H9 (cell line): ENCODE measurements around the gene NKD1. TPM values are rescaled to one million over a fixed set of nuclear protein-coding genes. Genes with fewer than 3 reads are reported as not detected.

Experiments
- DNase-seq: peaks from one replicate; pipeline ENCODE4 v3.0.0-alpha.2; 2017
- H2AFZ ChIP-seq: one replicate; pipeline ENCODE4 v1.6.1; 2013; ENCODE audit warnings: mild to moderate bottlenecking, low read length, control low read depth, moderate library complexity
- H2AK5ac ChIP-seq: 2 replicates; pipeline ENCODE4 v1.6.1; 2013; ENCODE audit warnings: low read length, control low read depth, mixed read lengths; ENCODE audit not compliant: insufficient read length
- H2BK120ac ChIP-seq: one replicate; pipeline ENCODE4 v1.6.1; 2013; ENCODE audit warnings: low read depth, mild to moderate bottlenecking, low read length, control low read depth, inconsistent platforms; ENCODE audit not compliant: poor library complexity, severe bottlenecking
- H2BK12ac ChIP-seq: 2 replicates; pipeline ENCODE4 v1.6.1; 2013; ENCODE audit warnings: low read length, control low read depth, mixed read lengths, low read depth; ENCODE audit not compliant: insufficient read length
- H2BK15ac ChIP-seq: 2 replicates; pipeline ENCODE4 v1.6.1; 2013; ENCODE audit warnings: low read depth, low read length, control low read depth
- H2BK20ac ChIP-seq: one replicate; pipeline ENCODE4 v1.6.1; 2013; ENCODE audit warnings: low read depth, mild to moderate bottlenecking, low read length, control low read depth, inconsistent platforms; ENCODE audit not compliant: poor library complexity, severe bottlenecking
- H2BK5ac ChIP-seq: 2 replicates; pipeline ENCODE4 v1.6.1; 2013; ENCODE audit warnings: low read length, control low read depth, mixed read lengths; ENCODE audit not compliant: insufficient read length
- H3K14ac ChIP-seq: 2 replicates; pipeline ENCODE4 v1.6.1; 2013; ENCODE audit warnings: low read length, control low read depth; ENCODE audit not compliant: insufficient read depth
- H3K18ac ChIP-seq: 2 replicates; pipeline ENCODE4 v1.6.1; 2013; ENCODE audit warnings: low read depth, mild to moderate bottlenecking, mixed read lengths, low read length, control low read depth; ENCODE audit not compliant: insufficient read length
- H3K23ac ChIP-seq: 2 replicates; pipeline ENCODE4 v1.6.1; 2013; ENCODE audit warnings: low read length, control low read depth, mixed read lengths, low read depth; ENCODE audit not compliant: insufficient read length
- H3K23me2 ChIP-seq: 2 replicates; pipeline ENCODE4 v1.6.1; 2013; ENCODE audit warnings: low read depth, mild to moderate bottlenecking, mixed read lengths, low read length, control low read depth; ENCODE audit not compliant: insufficient read length, poor library complexity, severe bottlenecking
- H3K27ac ChIP-seq: 2 replicates; pipeline ENCODE4 v1.5.1; 2013; ENCODE audit warnings: low read length, control low read depth, mixed read lengths, low read depth; ENCODE audit not compliant: insufficient read length
- H3K27me3 ChIP-seq: 2 replicates; pipeline ENCODE4 v1.6.1; 2013; ENCODE audit warnings: low read length, control low read depth, inconsistent platforms; ENCODE audit not compliant: insufficient read depth
- H3K4ac ChIP-seq: 2 replicates; pipeline ENCODE4 v1.6.1; 2013; ENCODE audit warnings: low read depth, mild to moderate bottlenecking, control low read depth, inconsistent platforms, low read length, moderate library complexity
- H3K4me1 ChIP-seq: 2 replicates; pipeline ENCODE4 v1.6.1; 2013; ENCODE audit warnings: low read length, control low read depth, inconsistent platforms; ENCODE audit not compliant: insufficient read depth
- H3K4me2 ChIP-seq: 2 replicates; pipeline ENCODE4 v1.6.1; 2013; ENCODE audit warnings: low read length, control low read depth, mixed read lengths; ENCODE audit not compliant: insufficient read length, insufficient read depth
- H3K56ac ChIP-seq: 2 replicates; pipeline ENCODE4 v1.6.1; 2013; ENCODE audit warnings: low read depth, mild to moderate bottlenecking, mixed read lengths, low read length, control low read depth; ENCODE audit not compliant: insufficient read length
- H3K79me1 ChIP-seq: 2 replicates; pipeline ENCODE4 v1.6.1; 2013; ENCODE audit warnings: low read depth, mild to moderate bottlenecking, moderate library complexity, low read length, control low read depth, inconsistent platforms; ENCODE audit not compliant: insufficient read depth, poor library complexity, severe bottlenecking
- H3K79me2 ChIP-seq: 2 replicates; pipeline ENCODE4 v1.6.1; 2013; ENCODE audit warnings: low read length, control low read depth, inconsistent platforms; ENCODE audit not compliant: insufficient read depth
- H3K9ac ChIP-seq: 2 replicates; pipeline ENCODE4 v1.6.1; 2013; ENCODE audit warnings: low read length, control low read depth, mixed read lengths; ENCODE audit not compliant: insufficient read length; ENCODE audit errors: extremely low read depth
- H3K9me3 ChIP-seq: one replicate; pipeline ENCODE4 v1.6.1; 2013; ENCODE audit warnings: low read depth, low read length, inconsistent platforms; ENCODE audit not compliant: control insufficient read depth
- H3T11ph ChIP-seq: one replicate; pipeline ENCODE4 v1.6.1; 2013; ENCODE audit warnings: mild to moderate bottlenecking, low read length, control low read depth, inconsistent platforms
- H4K20me1 ChIP-seq: one replicate; pipeline ENCODE4 v1.6.1; 2013; ENCODE audit not compliant: control insufficient read depth, insufficient read length, insufficient read depth
- H4K5ac ChIP-seq: 2 replicates; pipeline ENCODE4 v1.6.1; 2013; ENCODE audit warnings: low read depth, mild to moderate bottlenecking, mixed read lengths, low read length, control low read depth; ENCODE audit not compliant: insufficient read length
- H4K8ac ChIP-seq: replicated peaks from 2 replicates; pipeline ENCODE4 v1.6.1; 2013; ENCODE audit warnings: low read length, control low read depth, mixed read lengths, low read depth; ENCODE audit not compliant: insufficient read length
- H4K91ac ChIP-seq: 2 replicates; pipeline ENCODE4 v1.6.1; 2013; ENCODE audit warnings: low read depth, mild to moderate bottlenecking, moderate library complexity, mixed read lengths, low read length, control low read depth; ENCODE audit not compliant: insufficient read length
- H3K27ac Mint-ChIP-seq, 3 experiments: 2 replicates in 2 of 3; 3 replicates in 1 of 3; pipeline ENCODE4 v1.8.0; 2020 to 2021; ENCODE audit warnings: mixed read lengths in 3 of 3, mild to moderate bottlenecking in 1 of 3, moderate library complexity in 1 of 3
- H3K27me3 Mint-ChIP-seq: 2 replicates; pipeline ENCODE4 v1.8.0; 2021; ENCODE audit warnings: low read depth, mild to moderate bottlenecking, moderate library complexity, mixed read lengths
- H3K36me3 Mint-ChIP-seq, 3 experiments: 2 replicates in 2 of 3; 3 replicates in 1 of 3; pipeline ENCODE4 v1.8.0; 2020 to 2021; ENCODE audit warnings: low read depth in 3 of 3, mixed read lengths in 3 of 3; ENCODE audit not compliant: insufficient read depth in 1 of 3
- H3K4me1 Mint-ChIP-seq, 2 experiments: 2 replicates each; pipeline ENCODE4 v1.8.0; 2020; ENCODE audit warnings: mixed read lengths in 2 of 2
- H3K4me3 Mint-ChIP-seq, 2 experiments: 2 replicates in 1 of 2; 3 replicates in 1 of 2; pipeline ENCODE4 v1.8.0; 2020 to 2021; ENCODE audit warnings: mild to moderate bottlenecking in 2 of 2, mixed read lengths in 2 of 2, moderate library complexity in 1 of 2
- H3K9me3 Mint-ChIP-seq, 2 experiments: 2 replicates in 1 of 2; 3 replicates in 1 of 2; pipeline ENCODE4 v1.8.0; 2020; ENCODE audit warnings: mild to moderate bottlenecking in 2 of 2, mixed read lengths in 2 of 2, moderate library complexity in 1 of 2
- WGBS: extraction: QIAGEN DNeasy Blood & Tissue Kit; methylation state at CpG from one replicate; pipeline ENCODE4 v1.1.7; 2013; ENCODE audit warnings: missing lambda C conversion rate, low lambda C conversion rate, mixed read lengths; ENCODE audit not compliant: insufficient read length; ENCODE audit errors: extremely low coverage; 5-methylcytosine and 5-hydroxymethylcytosine counted together
- total RNA-seq: library from RNA; stranded (reverse); gene quantifications from 2 replicates; pipeline ENCODE4 v1.2.1, GENCODE V29; 2021
- TF ChIP-seq, protein P1 (sequence below): fragments of 200-600 bp; sonication (generic); conservative IDR thresholded peaks from 3 replicates; pipeline ENCODE4 v1.8.0; 2021; ENCODE audit warnings: antibody characterized with exemption, mild to moderate bottlenecking

NKD1 gene
- total RNA-seq, 1 experiment from 2014 or later: 1.9 TPM

DNA sequence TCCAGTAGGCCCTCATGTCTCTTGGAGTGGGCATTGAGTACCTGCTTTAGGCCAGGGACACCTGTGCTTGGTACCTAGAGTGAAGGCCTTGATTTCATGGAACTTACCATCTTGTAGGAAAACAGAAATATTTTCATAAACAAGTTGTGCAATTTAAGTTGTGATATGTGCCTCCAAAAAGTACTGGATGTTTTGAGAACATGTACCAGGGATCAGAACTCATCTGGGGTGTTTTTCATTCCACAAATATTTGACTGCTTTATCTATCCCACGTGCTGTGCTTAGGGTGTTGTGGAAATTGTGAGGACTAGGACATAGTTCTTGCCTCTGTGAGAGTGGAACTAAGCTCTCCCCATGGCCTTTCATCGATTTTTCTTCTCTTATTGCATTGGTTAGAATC lies 8.8 kb downstream of the NKD1 start:
- no peaks in the 10 kb centered on the region for H3K23me2 ChIP-seq
- H3K27me3 Mint-ChIP-seq: peaks cover 10% of the 10 kb centered on the region
- no peak overlapping the region for H2BK120ac ChIP-seq
- no peak overlapping the region for H3K4me2 ChIP-seq
- H3K14ac ChIP-seq: no peak overlapping the region
- WGBS: no CpG with 5 or more reads among the region's 2 CpGs
- no peak overlapping the region for H2BK12ac ChIP-seq
- no peak overlapping the region for H3T11ph ChIP-seq
- no peak overlapping the region for H3K4me3 Mint-ChIP-seq
- H3K18ac ChIP-seq: no peak overlapping the region
- H3K9me3 ChIP-seq: no peaks in the 10 kb centered on the region
- no peaks in the 10 kb centered on the region for H3K79me2 ChIP-seq
- no peaks in the 10 kb centered on the region for H3K79me1 ChIP-seq
- no peak for DNase-seq
- no peak overlapping the region for H3K56ac ChIP-seq
- no peaks in the 10 kb centered on the region for H3K27me3 ChIP-seq
- no peak overlapping the region for H4K5ac ChIP-seq
- H4K20me1 ChIP-seq: no peaks in the 10 kb centered on the region
- peaks cover 6 to 7% of the 10 kb centered on the region in 2 experiments; a peak in 4 of 5 replicates for H3K9me3 Mint-ChIP-seq
- no peaks in the 10 kb centered on the region for H3K4me1 ChIP-seq
- peaks cover 6 to 23% (median 12%) of the 10 kb centered on the region in 3 experiments for H3K36me3 Mint-ChIP-seq
- H4K8ac ChIP-seq: no peak overlapping the region
- H4K91ac ChIP-seq: no peak overlapping the region
- H3K27ac Mint-ChIP-seq: no peak overlapping the region
- no peak overlapping the region for H2AFZ ChIP-seq
- no peaks in the 10 kb centered on the region for H3K4me1 Mint-ChIP-seq
- no peak overlapping the region for H2BK20ac ChIP-seq
- no peak overlapping the region for H3K27ac ChIP-seq
- H2AK5ac ChIP-seq: no peak overlapping the region
- H2BK5ac ChIP-seq: no peak overlapping the region
- H2BK15ac ChIP-seq: no peak overlapping the region
- no peak overlapping the region for H3K23ac ChIP-seq
- H3K4ac ChIP-seq: no peak overlapping the region
- no peak overlapping the region for H3K9ac ChIP-seq
- TF ChIP-seq, protein P1, sequence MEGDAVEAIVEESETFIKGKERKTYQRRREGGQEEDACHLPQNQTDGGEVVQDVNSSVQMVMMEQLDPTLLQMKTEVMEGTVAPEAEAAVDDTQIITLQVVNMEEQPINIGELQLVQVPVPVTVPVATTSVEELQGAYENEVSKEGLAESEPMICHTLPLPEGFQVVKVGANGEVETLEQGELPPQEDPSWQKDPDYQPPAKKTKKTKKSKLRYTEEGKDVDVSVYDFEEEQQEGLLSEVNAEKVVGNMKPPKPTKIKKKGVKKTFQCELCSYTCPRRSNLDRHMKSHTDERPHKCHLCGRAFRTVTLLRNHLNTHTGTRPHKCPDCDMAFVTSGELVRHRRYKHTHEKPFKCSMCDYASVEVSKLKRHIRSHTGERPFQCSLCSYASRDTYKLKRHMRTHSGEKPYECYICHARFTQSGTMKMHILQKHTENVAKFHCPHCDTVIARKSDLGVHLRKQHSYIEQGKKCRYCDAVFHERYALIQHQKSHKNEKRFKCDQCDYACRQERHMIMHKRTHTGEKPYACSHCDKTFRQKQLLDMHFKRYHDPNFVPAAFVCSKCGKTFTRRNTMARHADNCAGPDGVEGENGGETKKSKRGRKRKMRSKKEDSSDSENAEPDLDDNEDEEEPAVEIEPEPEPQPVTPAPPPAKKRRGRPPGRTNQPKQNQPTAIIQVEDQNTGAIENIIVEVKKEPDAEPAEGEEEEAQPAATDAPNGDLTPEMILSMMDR: no peak
